WERI-Rb-1 (cell line): ENCODE results near the gene TMEM37.

Source experiments
- DNase-seq: peaks from one replicate; pipeline ENCODE4 v3.0.0-alpha.2; 2020
- H3K27ac ChIP-seq: fragments of 250-450 bp; sonication (Bioruptor Pico); 2 replicates; pipeline ENCODE4 v1.5.1; 2020; ENCODE audit warnings: mild to moderate bottlenecking, moderate library complexity
- H3K27me3 ChIP-seq: fragments of 250-450 bp; sonication (Bioruptor Pico); 2 replicates; pipeline ENCODE4 v1.5.1; 2021; ENCODE audit warnings: mild to moderate bottlenecking, low read depth, moderate library complexity; ENCODE audit not compliant: insufficient read depth, severe bottlenecking
- H3K36me3 ChIP-seq: fragments of 250-450 bp; sonication (Bioruptor Pico); 2 replicates; pipeline ENCODE4 v1.5.1; 2020; ENCODE audit warnings: mild to moderate bottlenecking, moderate library complexity
- H3K4me3 ChIP-seq: 2 replicates; pipeline ENCODE4 v1.5.1; 2011; ENCODE audit warnings: low read depth, mild to moderate bottlenecking, control low read depth, low read length
- H3K9me3 ChIP-seq: fragments of 250-450 bp; sonication (Bioruptor Pico); 2 replicates; pipeline ENCODE4 v1.5.1; 2021; ENCODE audit warnings: mild to moderate bottlenecking, moderate library complexity; ENCODE audit not compliant: severe bottlenecking
- CTCF ChIP-seq: IDR thresholded peaks from 2 replicates; pipeline ENCODE4 v1.5.1; 2011; ENCODE audit warnings: low read depth, mild to moderate bottlenecking, control low read depth, inconsistent platforms, low read length

Gene TMEM37

DNA sequence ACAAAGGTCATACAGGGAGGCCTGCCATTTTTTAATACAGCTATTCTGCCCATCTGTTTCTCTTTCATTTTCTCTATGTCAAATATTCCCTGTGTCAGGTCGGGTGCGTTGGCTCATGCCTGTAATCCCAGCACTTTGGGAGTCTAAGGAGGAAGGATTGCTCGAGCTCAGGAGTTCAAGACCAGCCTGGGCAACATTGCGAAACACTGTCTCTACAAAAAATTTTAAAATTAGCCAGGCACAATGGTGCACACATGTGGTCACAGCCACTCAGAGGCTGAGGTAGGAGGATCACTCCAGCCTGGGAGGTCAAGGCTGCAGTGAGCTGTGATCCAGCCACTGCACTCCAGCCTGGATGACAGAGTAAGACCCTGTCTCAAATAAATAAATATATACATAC lies 34.7 kb downstream of the TMEM37 start:
- Histone ChIP-seq H3K27ac (no peak overlapping the region), H3K4me3 (no peak overlapping the region), H3K9me3 (no peaks in the 10 kb centered on the region), H3K36me3 (no peaks in the 10 kb centered on the region), H3K27me3 (no peaks in the 10 kb centered on the region)
- no peak for DNase-seq
- no peak for TF ChIP-seq CTCF

DNA sequence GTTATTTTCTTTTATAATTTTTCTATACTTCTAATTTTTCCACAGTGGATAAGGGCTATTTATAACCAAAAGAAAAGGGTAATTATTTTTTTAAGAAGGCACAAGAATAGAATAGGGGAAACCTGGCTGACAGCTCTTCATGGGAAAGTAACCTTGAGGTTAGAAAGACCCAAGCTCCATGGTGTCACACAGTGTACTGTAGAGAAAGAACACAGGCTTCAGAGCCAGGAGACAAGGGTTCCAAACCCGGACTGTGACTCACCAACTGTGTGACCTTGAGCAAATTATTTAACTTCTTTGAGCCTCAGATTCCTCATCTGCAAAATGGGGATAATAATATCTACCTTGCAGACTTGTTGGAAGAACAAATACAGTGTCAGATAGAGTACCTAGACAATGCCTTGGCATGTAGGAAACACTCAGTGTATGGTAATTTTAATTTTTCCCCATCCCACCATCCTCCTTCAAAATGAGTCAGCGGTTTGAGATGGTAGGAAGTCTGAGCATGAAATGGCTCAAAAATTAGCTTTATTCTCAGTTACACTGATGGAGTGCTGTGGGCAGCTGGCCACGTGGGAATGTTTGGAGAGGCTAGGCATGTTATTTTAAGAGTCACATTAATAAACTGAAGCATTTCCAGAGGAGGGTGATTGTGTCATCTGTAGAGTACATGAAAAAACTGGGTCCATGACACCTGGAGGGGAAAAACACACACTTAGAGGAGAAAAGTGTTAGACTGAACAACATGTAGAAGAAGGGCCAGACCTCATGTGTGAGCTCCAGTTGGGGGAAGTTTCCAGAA lies 36.7 kb downstream of the TMEM37 start:
- Histone ChIP-seq H3K9me3 (no peaks in the 10 kb centered on the region), H3K4me3 (no peak overlapping the region), H3K27me3 (no peaks in the 10 kb centered on the region), H3K27ac (no peak overlapping the region), H3K36me3 (no peaks in the 10 kb centered on the region)
- DNase-seq, result no peak
- no peak for TF ChIP-seq CTCF

DNA sequence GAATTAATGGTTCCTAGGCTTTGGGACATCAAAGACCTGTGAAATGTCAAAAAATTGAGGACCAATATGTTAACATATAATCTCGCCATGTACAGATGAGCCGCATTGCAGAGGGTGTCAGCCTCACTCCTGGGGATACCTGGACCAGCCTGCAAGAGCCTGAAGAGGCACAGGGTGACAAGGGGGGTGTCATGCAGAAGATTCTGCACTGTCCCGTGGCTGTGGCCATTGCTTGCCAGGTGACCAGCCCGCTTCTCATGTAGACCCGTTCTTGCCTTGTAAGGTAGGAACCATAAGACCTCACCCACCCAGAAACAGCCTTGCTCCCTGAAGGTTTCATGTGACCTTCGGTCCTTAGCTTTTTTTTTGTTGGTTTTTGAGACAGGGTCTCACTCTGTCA lies 37.5 kb downstream of the TMEM37 start:
- Histone ChIP-seq H3K4me3 (no peak overlapping the region), H3K9me3 (no peaks in the 10 kb centered on the region), H3K36me3 (no peaks in the 10 kb centered on the region), H3K27ac (no peak overlapping the region), H3K27me3 (no peaks in the 10 kb centered on the region)
- TF ChIP-seq CTCF, result no peak
- no peak for DNase-seq

DNA sequence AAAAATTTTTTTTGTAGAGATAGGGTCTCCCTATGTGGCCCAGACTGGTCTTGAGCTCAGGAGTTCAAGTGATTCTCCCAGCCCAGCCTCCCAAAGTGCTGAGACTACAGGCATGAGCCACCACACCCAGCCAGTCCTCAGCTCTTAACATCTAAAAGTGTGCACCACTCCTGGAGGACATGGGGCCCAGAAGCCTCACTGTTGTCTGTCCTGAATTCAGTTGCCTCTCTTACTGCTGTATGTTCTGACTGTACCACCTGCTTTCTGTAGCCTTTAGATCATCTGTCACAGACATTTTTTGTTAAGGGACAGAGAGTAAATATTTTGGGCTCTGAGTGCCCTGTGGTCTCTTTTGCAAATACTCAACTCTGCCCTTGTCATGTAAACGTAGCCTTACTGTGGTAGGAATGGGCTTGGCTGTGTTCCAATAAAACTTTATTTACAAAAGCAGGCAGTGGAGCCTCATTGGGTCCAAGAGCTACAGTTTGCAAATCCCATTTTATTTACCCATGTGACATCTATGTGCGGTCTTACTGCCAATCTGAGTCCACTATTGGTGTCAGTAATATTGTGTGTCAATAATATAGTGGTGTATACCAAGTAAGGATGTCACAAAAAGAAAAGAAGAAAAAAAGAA lies 38.1 kb downstream of the TMEM37 start:
- Histone ChIP-seq H3K27ac (no peak overlapping the region), H3K36me3 (no peaks in the 10 kb centered on the region), H3K4me3 (no peak overlapping the region), H3K9me3 (no peaks in the 10 kb centered on the region), H3K27me3 (no peaks in the 10 kb centered on the region)
- TF ChIP-seq CTCF, result no peak
- DNase-seq, result no peak

DNA sequence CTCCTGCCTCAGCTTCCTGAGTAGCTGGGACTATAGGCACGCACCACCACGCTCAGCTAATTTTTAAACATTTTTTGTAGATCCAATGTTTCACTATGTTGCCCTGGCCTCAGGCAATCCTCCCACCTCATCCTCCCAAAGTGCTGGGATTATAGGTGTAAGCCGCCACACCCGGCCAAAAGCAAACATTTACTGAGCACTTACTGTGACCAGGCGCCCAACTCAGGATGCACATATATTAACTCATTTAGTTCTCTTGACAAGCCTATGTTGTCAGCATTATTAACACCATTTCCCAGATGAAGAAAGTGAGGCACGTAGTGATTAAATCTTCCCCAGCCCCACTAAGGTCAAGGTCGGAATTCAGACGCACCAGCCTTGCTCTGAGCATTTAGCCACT lies 41.1 kb downstream of the TMEM37 start:
- no peak for DNase-seq
- no peak for TF ChIP-seq CTCF
- H3K36me3 ChIP-seq, result no peaks in the 10 kb centered on the region
- H3K27ac ChIP-seq, result no peak overlapping the region
- H3K4me3 ChIP-seq, result no peak overlapping the region
- no peaks in the 10 kb centered on the region for H3K27me3 ChIP-seq
- H3K9me3 ChIP-seq, result no peaks in the 10 kb centered on the region
